ENCODE results near the gene TMEM179B.
"Not testable (repeated sequence)": the region's sequence is repeated elsewhere in the genome, so short reads cannot be mapped to it uniquely, and the experiment has no call there.

TMEM179B gene

DNA sequence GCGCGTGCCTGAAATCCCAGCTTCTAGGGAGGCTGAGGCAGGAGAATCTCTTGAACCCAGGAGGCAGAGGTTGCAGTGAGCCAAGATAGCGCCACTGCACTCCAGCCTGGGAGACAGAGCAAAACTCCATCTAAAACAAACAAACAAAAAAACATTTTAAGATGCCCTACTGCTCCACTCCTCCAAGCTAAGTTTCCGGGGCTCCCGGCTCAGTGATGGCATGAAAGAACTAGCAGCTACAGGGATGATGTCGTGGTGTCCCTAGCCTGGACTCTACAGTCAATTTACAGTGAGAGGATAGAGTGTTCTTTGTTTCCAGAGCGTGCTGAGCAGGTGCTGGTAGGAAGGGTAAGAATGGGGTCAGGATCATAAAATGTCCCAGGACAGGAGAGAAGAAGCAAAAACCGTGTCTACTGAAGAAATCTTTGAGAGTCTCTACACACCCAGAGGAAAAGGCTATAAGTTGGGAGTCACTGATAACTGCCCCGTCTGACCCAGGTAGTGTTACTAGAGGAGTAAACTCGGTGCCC is 32.1 kb upstream of the TMEM179B start:
- in situ Hi-C loops (cut with MboI; ENCODE audit: low sequenced_read_pairs, unreplicated experiment): no loop called here
- no peak for DNase-seq (ENCODE audit: low spot score)
- TF ChIP-seq, protein P1, sequence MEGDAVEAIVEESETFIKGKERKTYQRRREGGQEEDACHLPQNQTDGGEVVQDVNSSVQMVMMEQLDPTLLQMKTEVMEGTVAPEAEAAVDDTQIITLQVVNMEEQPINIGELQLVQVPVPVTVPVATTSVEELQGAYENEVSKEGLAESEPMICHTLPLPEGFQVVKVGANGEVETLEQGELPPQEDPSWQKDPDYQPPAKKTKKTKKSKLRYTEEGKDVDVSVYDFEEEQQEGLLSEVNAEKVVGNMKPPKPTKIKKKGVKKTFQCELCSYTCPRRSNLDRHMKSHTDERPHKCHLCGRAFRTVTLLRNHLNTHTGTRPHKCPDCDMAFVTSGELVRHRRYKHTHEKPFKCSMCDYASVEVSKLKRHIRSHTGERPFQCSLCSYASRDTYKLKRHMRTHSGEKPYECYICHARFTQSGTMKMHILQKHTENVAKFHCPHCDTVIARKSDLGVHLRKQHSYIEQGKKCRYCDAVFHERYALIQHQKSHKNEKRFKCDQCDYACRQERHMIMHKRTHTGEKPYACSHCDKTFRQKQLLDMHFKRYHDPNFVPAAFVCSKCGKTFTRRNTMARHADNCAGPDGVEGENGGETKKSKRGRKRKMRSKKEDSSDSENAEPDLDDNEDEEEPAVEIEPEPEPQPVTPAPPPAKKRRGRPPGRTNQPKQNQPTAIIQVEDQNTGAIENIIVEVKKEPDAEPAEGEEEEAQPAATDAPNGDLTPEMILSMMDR (IDR thresholded peaks at IDR 0.05; ENCODE audit: borderline replicate concordance, control extremely low read depth, extremely low read depth, insufficient read depth, missing control alignments): no peak

DNA sequence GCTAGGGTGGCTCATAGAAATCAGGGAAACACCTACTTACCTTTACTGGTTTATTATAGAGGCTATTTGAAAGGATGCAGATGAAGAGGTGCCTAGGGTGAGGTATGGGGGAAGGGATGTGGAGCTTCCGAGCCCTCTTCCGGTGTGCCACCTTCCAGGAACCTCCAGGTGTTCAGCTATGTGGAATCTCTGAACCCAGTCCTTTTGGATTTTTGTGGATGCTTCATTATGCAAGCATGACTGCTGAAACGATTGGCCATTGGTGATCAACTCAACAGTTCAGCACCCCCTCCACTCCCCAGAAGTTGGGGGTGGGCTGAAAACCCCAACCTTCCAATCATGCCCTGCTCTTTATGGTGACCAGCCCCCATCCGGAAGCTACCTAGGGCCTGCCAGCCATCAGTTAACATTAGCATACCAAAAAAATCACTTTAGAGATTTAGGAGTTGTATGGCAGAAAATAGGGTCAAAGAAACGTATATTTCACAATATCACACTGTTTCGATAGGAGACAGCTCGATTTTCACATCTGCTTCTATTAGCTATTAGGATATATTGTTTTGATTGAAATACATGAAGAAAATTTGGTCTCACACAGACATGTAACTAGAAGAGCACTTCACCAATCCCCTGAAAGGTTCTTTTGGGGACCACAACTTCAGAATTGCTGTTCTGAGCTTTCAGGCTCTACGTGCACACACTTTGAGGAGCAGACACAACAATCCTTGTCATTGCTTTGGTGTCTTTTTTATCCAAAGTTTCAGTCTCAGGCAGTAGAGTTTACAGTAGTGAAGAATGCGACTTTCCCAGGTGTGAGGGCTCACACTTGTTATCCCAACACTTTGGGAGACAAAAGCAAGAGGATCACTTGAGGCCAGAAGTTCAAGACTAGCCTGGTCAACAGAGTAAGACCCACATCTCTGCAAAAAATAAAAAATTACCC is 29.1 kb upstream of the TMEM179B start:
- TF ChIP-seq, protein P1 (IDR thresholded peaks at IDR 0.05; ENCODE audit: borderline replicate concordance, control extremely low read depth, extremely low read depth, insufficient read depth, missing control alignments): no peak
- DNase-seq (ENCODE audit: low spot score): no peak
- in situ Hi-C loops (cut with MboI; ENCODE audit: low sequenced_read_pairs, unreplicated experiment): no loop called here

DNA sequence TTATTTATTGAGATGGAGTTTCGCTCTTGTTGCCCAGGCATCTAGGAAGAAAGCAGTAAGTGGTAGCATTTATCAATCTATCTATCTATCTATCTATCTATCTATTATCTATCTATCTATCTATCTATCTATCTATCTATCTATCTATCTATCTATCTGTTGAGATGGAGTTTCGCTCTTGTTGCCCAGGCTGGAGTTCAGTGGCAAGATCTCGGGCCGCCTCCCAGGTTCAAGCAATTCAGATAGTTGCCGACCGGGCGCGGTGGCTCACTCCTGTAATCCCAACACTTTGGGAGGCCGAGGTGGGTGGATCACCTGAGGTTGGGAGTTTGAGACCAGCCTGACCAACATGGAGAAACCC is 26.4 kb upstream of the TMEM179B start:
- DNase-seq (ENCODE audit: low spot score); in situ Hi-C loops (cut with MboI; ENCODE audit: low sequenced_read_pairs, unreplicated experiment): not testable (repeated sequence)

DNA sequence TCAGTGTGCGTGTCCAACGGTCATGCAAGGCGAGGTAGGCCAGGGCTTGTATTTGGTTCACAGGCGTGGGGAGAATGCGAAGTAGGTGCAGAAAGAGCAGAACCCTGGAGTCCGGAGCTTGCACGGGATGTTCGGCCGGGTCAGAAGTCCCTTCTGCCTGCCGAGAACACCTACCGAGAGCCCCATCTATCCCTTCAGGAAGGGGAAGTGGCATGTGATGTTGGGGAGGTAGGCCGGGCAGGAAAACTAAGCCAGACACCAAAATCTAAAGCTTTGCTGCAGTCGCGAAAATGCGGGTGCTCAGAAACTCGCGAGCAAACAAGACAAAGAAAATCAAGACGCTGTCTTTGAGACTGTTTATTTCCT is 16.4 kb upstream of the TMEM179B start:
- in situ Hi-C loops (cut with MboI; ENCODE audit: low sequenced_read_pairs, unreplicated experiment): no loop called here
- DNase-seq (ENCODE audit: low spot score): no peak
- TF ChIP-seq, protein P1 (IDR thresholded peaks at IDR 0.05; ENCODE audit: borderline replicate concordance, control extremely low read depth, extremely low read depth, insufficient read depth, missing control alignments): no peak

DNA sequence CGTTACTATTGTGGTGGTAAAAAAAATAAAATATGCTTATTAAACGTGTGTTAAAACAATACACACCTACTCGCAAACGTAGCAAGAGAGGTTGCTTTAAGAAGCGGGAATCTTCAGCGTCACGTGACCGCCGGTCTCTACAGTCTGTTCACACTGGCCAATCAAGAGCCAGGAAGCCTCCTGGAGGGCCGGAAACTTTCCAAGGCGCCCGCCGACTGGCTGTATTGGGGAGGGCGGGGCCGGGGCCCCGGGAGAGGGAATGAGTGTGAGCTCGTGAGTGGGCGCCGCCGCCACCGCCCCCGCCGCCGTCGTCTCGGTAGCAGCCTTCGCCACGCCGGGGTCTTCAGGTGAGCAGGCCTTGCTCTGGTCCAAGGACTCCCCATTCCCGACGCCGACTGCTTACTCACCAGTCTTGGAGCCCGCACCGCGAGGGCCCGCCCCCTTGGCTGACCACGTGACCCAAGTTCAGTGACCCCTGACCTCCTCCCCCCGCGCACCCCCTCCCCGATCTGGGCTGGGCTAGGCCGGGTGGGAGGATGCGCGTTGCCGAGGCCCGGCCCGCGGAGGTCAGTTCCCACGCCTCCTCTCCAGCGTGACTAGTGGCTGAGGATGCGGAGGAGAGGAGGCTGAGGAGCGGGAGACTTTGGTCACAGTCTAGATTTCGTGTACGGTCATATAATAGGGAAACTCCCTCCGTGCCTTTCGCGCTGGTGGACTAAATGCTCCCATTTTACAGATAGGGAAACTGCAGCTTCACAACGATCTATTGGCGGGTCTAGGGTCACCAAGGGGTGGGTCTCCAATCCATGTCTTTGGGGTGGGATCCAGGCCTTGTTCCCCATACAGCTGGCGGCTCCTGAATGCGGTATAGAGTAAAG is 15.8 kb upstream of the TMEM179B start, which contains the start of gene TAF6L:
Gene TAF6L (plus strand): TSS at position 253 of the 878 bp plus-strand sequence. CDS start 4,388 bp downstream, outside the sequence.
- in situ Hi-C loops (cut with MboI; ENCODE audit: low sequenced_read_pairs, unreplicated experiment): no loop called here
- TF ChIP-seq, protein P1 (IDR thresholded peaks at IDR 0.05; ENCODE audit: borderline replicate concordance, control extremely low read depth, extremely low read depth, insufficient read depth, missing control alignments): no peak
- peak; percentile 94 for DNase-seq (ENCODE audit: low spot score)

DNA sequence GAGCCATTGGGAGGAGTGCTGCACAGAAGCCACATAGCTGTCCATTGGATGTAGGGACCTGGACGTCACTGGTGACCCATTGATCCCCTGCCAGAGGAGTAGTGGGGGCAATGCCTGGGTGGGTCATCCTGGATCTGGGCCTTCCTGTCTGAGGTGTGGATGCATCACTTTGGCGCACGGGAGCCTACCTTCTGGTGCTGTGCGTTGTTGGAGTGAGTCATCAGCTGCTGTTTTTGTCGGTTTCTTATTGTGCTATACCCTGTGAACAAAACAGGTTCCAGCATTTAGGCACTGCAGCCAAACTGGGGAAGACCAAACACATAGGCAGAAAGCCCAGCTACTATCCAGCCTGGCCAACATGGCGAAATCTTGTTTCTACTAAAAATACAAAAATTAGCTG is 12.8 kb upstream of the TMEM179B start:
- in situ Hi-C loops (cut with MboI; ENCODE audit: low sequenced_read_pairs, unreplicated experiment): no loop called here
- no peak for DNase-seq (ENCODE audit: low spot score)
- TF ChIP-seq, protein P1 (IDR thresholded peaks at IDR 0.05; ENCODE audit: borderline replicate concordance, control extremely low read depth, extremely low read depth, insufficient read depth, missing control alignments): no peak

Data from GM13976 (cell line).